GM23338 (cell line): Measurements from ENCODE around the gene ZFAND6. TPM values are rescaled to one million over a fixed set of nuclear protein-coding genes. Genes with fewer than 3 reads are reported as not detected.

Experiments used
- ATAC-seq: fragments of 200-7000 bp; cut with Tn5 transposase; 3 replicates; pipeline ENCODE4 v1.9.1; 2020
- DNase-seq: peaks from one replicate; pipeline ENCODE4 v3.0.0-alpha.2; 2015; ENCODE audit warnings: low spot score
- H2AFZ ChIP-seq: fragments of 200-600 bp; sonication (generic); 2 replicates; pipeline ENCODE4 v1.8.0; 2016; ENCODE audit warnings: antibody characterized with exemption, mild to moderate bottlenecking, moderate library complexity
- H3F3A ChIP-seq: fragments of 200-600 bp; sonication (generic); replicated peaks from 2 replicates; pipeline ENCODE4 v1.8.0; 2017; ENCODE audit warnings: antibody characterized with exemption, mixed run types, low read depth
- H3K27ac ChIP-seq: fragments of 200-600 bp; sonication (generic); 2 replicates; pipeline ENCODE4 v1.6.1; 2016; ENCODE audit warnings: low read depth
- H3K27me3 ChIP-seq: fragments of 200-600 bp; sonication (generic); 2 replicates; pipeline ENCODE4 v1.8.0; 2016; ENCODE audit warnings: mild to moderate bottlenecking, mixed run types, moderate library complexity; ENCODE audit not compliant: insufficient read depth
- H3K36me3 ChIP-seq: fragments of 200-600 bp; sonication (generic); 2 replicates; pipeline ENCODE4 v1.8.0; 2016; ENCODE audit warnings: mild to moderate bottlenecking; ENCODE audit not compliant: insufficient read depth
- H3K4me1 ChIP-seq: fragments of 200-600 bp; sonication (generic); 2 replicates; pipeline ENCODE4 v1.8.0; 2016; ENCODE audit warnings: mild to moderate bottlenecking, moderate library complexity; ENCODE audit not compliant: insufficient read depth
- H3K4me2 ChIP-seq: fragments of 200-600 bp; sonication (generic); 2 replicates; pipeline ENCODE4 v1.7.1; 2017; ENCODE audit warnings: mixed run types
- H3K4me3 ChIP-seq: fragments of 200-600 bp; sonication (generic); 2 replicates; pipeline ENCODE4 v1.6.1; 2016; ENCODE audit warnings: mixed run types
- H3K79me2 ChIP-seq: fragments of 200-600 bp; sonication (generic); replicated peaks from 2 replicates; pipeline ENCODE4 v1.8.0; 2017; ENCODE audit warnings: mild to moderate bottlenecking; ENCODE audit not compliant: insufficient read depth
- H3K9me2 ChIP-seq: fragments of 200-600 bp; sonication (generic); 2 replicates; pipeline ENCODE4 v1.8.0; 2017; ENCODE audit not compliant: insufficient read depth
- H4K20me1 ChIP-seq: fragments of 200-600 bp; sonication (generic); replicated peaks from 2 replicates; pipeline ENCODE4 v1.8.0; 2017; ENCODE audit warnings: mild to moderate bottlenecking; ENCODE audit not compliant: insufficient read depth
- H3K27ac Mint-ChIP-seq: 2 replicates; pipeline ENCODE4 v1.8.0; 2020; ENCODE audit warnings: inconsistent platforms, mild to moderate bottlenecking, moderate library complexity, mixed read lengths
- H3K27me3 Mint-ChIP-seq: 3 replicates; pipeline ENCODE4 v1.8.0; 2022; ENCODE audit warnings: low read depth, mild to moderate bottlenecking, moderate library complexity, mixed read lengths, inconsistent platforms; ENCODE audit not compliant: insufficient read depth, poor library complexity
- H3K36me3 Mint-ChIP-seq: 3 replicates; pipeline ENCODE4 v1.8.0; 2021; ENCODE audit warnings: low read depth, mild to moderate bottlenecking, inconsistent platforms, moderate library complexity, mixed read lengths
- H3K4me1 Mint-ChIP-seq: 3 replicates; pipeline ENCODE4 v1.8.0; 2020; ENCODE audit warnings: mild to moderate bottlenecking, inconsistent platforms, mixed read lengths
- H3K4me3 Mint-ChIP-seq: 3 replicates; pipeline ENCODE4 v1.8.0; 2021; ENCODE audit warnings: moderate library complexity, mild to moderate bottlenecking, inconsistent platforms, mixed read lengths
- H3K9me3 Mint-ChIP-seq: 3 replicates; pipeline ENCODE4 v1.8.0; 2020; ENCODE audit warnings: moderate library complexity, mild to moderate bottlenecking, inconsistent platforms, mixed read lengths
- CREB1 ChIP-seq: fragments of 250-450 bp; sonication (Bioruptor Pico); IDR thresholded peaks from 2 replicates; pipeline ENCODE4 v1.5.0; 2020; ENCODE audit warnings: low read depth, mild to moderate bottlenecking, moderate library complexity
- CTCF ChIP-seq, 2 experiments: fragments of 200-600 bp in 1 of 2; sonication (generic) in 1 of 2; conservative IDR thresholded peaks; 2 replicates each; pipeline versions ENCODE4 v1.5.1 to v1.6.1; 2016 to 2017; ENCODE audit warnings: antibody characterized with exemption in 2 of 2, low read depth in 2 of 2, mild to moderate bottlenecking in 2 of 2, moderate library complexity in 1 of 2
- ETS1 ChIP-seq: IDR thresholded peaks from 2 replicates; pipeline ENCODE4 v1.6.1; 2016; ENCODE audit warnings: antibody characterized with exemption
- EZH2 ChIP-seq: fragments of 200-600 bp; sonication (generic); IDR thresholded peaks from one replicate; pipeline ENCODE4 v1.8.0; 2017; ENCODE audit warnings: antibody characterized with exemption, mild to moderate bottlenecking, low read depth; ENCODE audit not compliant: unreplicated experiment
- EZH2phosphoT487 ChIP-seq: fragments of 200-600 bp; sonication (generic); IDR thresholded peaks from one replicate; pipeline ENCODE4 v1.8.1; 2018; ENCODE audit warnings: antibody characterized with exemption; ENCODE audit not compliant: unreplicated experiment
- JUNB ChIP-seq: IDR thresholded peaks from one replicate; pipeline ENCODE4 v1.6.1; 2016; ENCODE audit warnings: antibody characterized with exemption; ENCODE audit not compliant: unreplicated experiment
- REST ChIP-seq: IDR thresholded peaks from one replicate; pipeline ENCODE4 v1.6.1; 2018; ENCODE audit warnings: antibody characterized with exemption; ENCODE audit not compliant: unreplicated experiment
- ZNF114 ChIP-seq: fragments of 250-450 bp; sonication (Bioruptor Pico); IDR thresholded peaks from 2 replicates; pipeline ENCODE4 v1.5.0; 2020; ENCODE audit warnings: mild to moderate bottlenecking, moderate library complexity
- ZNF331 ChIP-seq: fragments of 250-450 bp; sonication (Bioruptor Pico); IDR thresholded peaks from 2 replicates; pipeline ENCODE4 v1.5.0; 2020; ENCODE audit warnings: low read depth, mild to moderate bottlenecking, moderate library complexity
- ZNF462 ChIP-seq: fragments of 250-450 bp; sonication (Bioruptor Pico); IDR thresholded peaks from 2 replicates; pipeline ENCODE4 v1.5.0; 2020; ENCODE audit warnings: mild to moderate bottlenecking, moderate library complexity
- polyA plus RNA-seq: library from polyadenylated mRNA; unstranded; fragments of >200 nt; fragmentation: Nextera tagmentation; extraction: Ambion mirVana; gene quantifications from 2 replicates; pipeline ENCODE4 v1.2.1, GENCODE V29; 2016
- total RNA-seq: library from RNA; depleted of rRNA; stranded (reverse); fragments of >200 nt; shearing (Covaris generic); gene quantifications from 2 replicates; pipeline ENCODE4 v1.2.3, GENCODE V29; 2014

The ZFAND6 gene
- total and polyA plus RNA-seq, 2 experiments from 2014 or later, result 205 to 292 TPM

- Histone ChIP-seq H2AFZ (no peak overlapping the region), H4K20me1 (peaks cover 1% of the 10 kb centered on the region), H3K36me3 (no peaks in the 10 kb centered on the region), H3K4me2 (no peak overlapping the region), H3K9me2 (no peaks in the 10 kb centered on the region), H3K4me1 (peaks cover 20% of the 10 kb centered on the region), H3F3A (peaks cover 13% of the 10 kb centered on the region; the same call in 1 of the 2 replicates), H3K79me2 (peaks cover 9% of the 10 kb centered on the region), H3K27ac (no peak overlapping the region), H3K27me3 (no peaks in the 10 kb centered on the region), H3K4me3 (no peak overlapping the region)
- DNase-seq, result no peak
- no peaks in the 10 kb centered on the region for H3K36me3 Mint-ChIP-seq
- H3K27ac Mint-ChIP-seq, result no peak overlapping the region
- TF ChIP-seq ZNF331 (no peak), ZNF462 (CRISPR knock-in tag) (no peak), EZH2phosphoT487 (no peak)
- H3K4me3 Mint-ChIP-seq, result no peak overlapping the region
- no peaks in the 10 kb centered on the region for H3K9me3 Mint-ChIP-seq
- H3K27me3 Mint-ChIP-seq, result peaks cover 9% of the 10 kb centered on the region
- peaks cover 13% of the 10 kb centered on the region for H3K4me1 Mint-ChIP-seq
- no peak for ATAC-seq
Measured at GRCh38 chr15:80055933-80056332, 3.5 kb upstream of the ZFAND6 start.

GRCh38 chr15:80058044-80058443, 1.4 kb upstream of the ZFAND6 start:
- Histone ChIP-seq H4K20me1 (peaks cover 17% of the 10 kb centered on the region), H3K27ac (no peak overlapping the region), H3K9me2 (no peaks in the 10 kb centered on the region), H3F3A (peaks cover 13% of the 10 kb centered on the region; the same call in 1 of the 2 replicates), H3K27me3 (no peaks in the 10 kb centered on the region), H3K36me3 (no peaks in the 10 kb centered on the region), H2AFZ (peak overlapping the region; percentile 23; the same call in 1 of the 2 replicates), H3K4me3 (peak overlapping the region; percentile 82), H3K4me2 (peak overlapping the region; percentile 96), H3K79me2 (peaks cover 30% of the 10 kb centered on the region), H3K4me1 (peaks cover 39% of the 10 kb centered on the region)
- Mint-ChIP-seq H3K27ac (no peak overlapping the region), H3K9me3 (no peaks in the 10 kb centered on the region), H3K4me1 (peaks cover 29% of the 10 kb centered on the region), H3K36me3 (no peaks in the 10 kb centered on the region), H3K27me3 (peaks cover 9% of the 10 kb centered on the region), H3K4me3 (peak overlapping the region; percentile 90)
- ATAC-seq, result no peak
- no peak for DNase-seq
- TF ChIP-seq CREB1 (CRISPR knock-in tag) (no peak), JUNB (no peak), ETS1 (no peak), ZNF114 (CRISPR knock-in tag) (no peak), REST (no peak), EZH2 (no peak), CTCF (conservative IDR thresholded peaks at IDR 0.05; ENCODE audit: low read depth in 2 of 2) (no peak)
